ENCODE results near the gene NFATC2.

NFATC2 gene

GRCh38 chr20:51337126-51337805 lies 205.3 kb downstream of the NFATC2 start:
- ChIA-PET POLR2A (no interaction called here), CTCF (interaction anchor here (1.1 kb wide), 1 partner anchor 11 kb away, joined by 7 read pairs; no protein-coding TSS in a partner anchor)
- TF ChIP-seq FOXM1 (IDR thresholded peaks at IDR 0.05; ENCODE audit: borderline replicate concordance) (no peak), LEF1 (IDR thresholded peaks at IDR 0.05; ENCODE audit: borderline replicate concordance) (no peak), CTBP1 (IDR thresholded peaks at IDR 0.05; ENCODE audit: borderline replicate concordance) (no peak), FOXA1 (IDR thresholded peaks at IDR 0.05) (no peak), ZNF384 (IDR thresholded peaks at IDR 0.05) (no peak), ELF4 (IDR thresholded peaks at IDR 0.05) (no peak), ARNT (IDR thresholded peaks at IDR 0.05) (no peak), NFRKB (IDR thresholded peaks at IDR 0.05) (no peak), SP1 (IDR thresholded peaks at IDR 0.05) (no peak), SUZ12 (IDR thresholded peaks at IDR 0.05) (no peak), HDGF (IDR thresholded peaks at IDR 0.05; ENCODE audit: borderline replicate concordance) (no peak), TARDBP (IDR thresholded peaks at IDR 0.05) (no peak), L3MBTL2 (conservative IDR thresholded peaks at IDR 0.05) (no peak), BHLHE40 (IDR thresholded peaks at IDR 0.05; ENCODE audit: borderline replicate concordance) (no peak), PKNOX1 (IDR thresholded peaks at IDR 0.05) (no peak), FOXK2 (IDR thresholded peaks at IDR 0.05) (no peak)
- DNase-seq (ENCODE audit: extremely low spot score) = no peak
